Measurements from ENCODE around the gene PJA1.

- TF ChIP-seq CTCF (IDR thresholded peaks at IDR 0.05; ENCODE audit: low read depth, low read length) (no peak), EZH2phosphoT487 (IDR thresholded peaks at IDR 0.05; ENCODE audit: low read depth) (no peak)
Measured at GRCh38 chrX:69186651-69187050, 21.4 kb upstream of the PJA1 start.
